GM12872 (cell line): ENCODE results near the gene TMEM19.

Experiments
- CTCF ChIP-seq: IDR thresholded peaks from 3 replicates; pipeline ENCODE4 v1.5.1; 2011; ENCODE audit warnings: low read depth, mild to moderate bottlenecking, low read length, moderate library complexity; ENCODE audit not compliant: insufficient read depth

Gene TMEM19

GRCh38 chr12:71704920-71705319 lies 19.0 kb downstream of the TMEM19 start:
- TF ChIP-seq CTCF, result no peak

- no peak for TF ChIP-seq CTCF
These were observed 22.8 kb downstream of the TMEM19 start for GRCh38 chr12:71708658-71709057.

GRCh38 chr12:71710276-71711125 lies 24.6 kb downstream of the TMEM19 start:
- no peak for TF ChIP-seq CTCF

- no peak for TF ChIP-seq CTCF
These were observed 32.7 kb downstream of the TMEM19 start for GRCh38 chr12:71718611-71719010.

GRCh38 chr12:71719647-71720370 lies 33.9 kb downstream of the TMEM19 start:
- TF ChIP-seq CTCF, result no peak

GRCh38 chr12:71721783-71722505 lies 36.1 kb downstream of the TMEM19 start:
- no peak for TF ChIP-seq CTCF

- no peak for TF ChIP-seq CTCF
These were observed 39.1 kb downstream of the TMEM19 start for GRCh38 chr12:71725011-71725410.
